Stimulated activated CD4-positive, alpha-beta T cell treated with anti-CD3 and anti-CD28 coated beads, Interleukin-4, amount 100 ng/mL, for 24 hours (primary cell): Measurements from ENCODE around the gene ENG.
A peak's percentile ranks its signal among the peaks of the same experiment; 100 is the strongest.
"Not testable (repeated sequence)": the region's sequence is repeated elsewhere in the genome, so short reads cannot be mapped to it uniquely, and the experiment has no call there.

Experiments used
- DNase-seq: peaks from one replicate; pipeline ENCODE4 v3.0.0-alpha.2; 2020

Gene ENG

DNA sequence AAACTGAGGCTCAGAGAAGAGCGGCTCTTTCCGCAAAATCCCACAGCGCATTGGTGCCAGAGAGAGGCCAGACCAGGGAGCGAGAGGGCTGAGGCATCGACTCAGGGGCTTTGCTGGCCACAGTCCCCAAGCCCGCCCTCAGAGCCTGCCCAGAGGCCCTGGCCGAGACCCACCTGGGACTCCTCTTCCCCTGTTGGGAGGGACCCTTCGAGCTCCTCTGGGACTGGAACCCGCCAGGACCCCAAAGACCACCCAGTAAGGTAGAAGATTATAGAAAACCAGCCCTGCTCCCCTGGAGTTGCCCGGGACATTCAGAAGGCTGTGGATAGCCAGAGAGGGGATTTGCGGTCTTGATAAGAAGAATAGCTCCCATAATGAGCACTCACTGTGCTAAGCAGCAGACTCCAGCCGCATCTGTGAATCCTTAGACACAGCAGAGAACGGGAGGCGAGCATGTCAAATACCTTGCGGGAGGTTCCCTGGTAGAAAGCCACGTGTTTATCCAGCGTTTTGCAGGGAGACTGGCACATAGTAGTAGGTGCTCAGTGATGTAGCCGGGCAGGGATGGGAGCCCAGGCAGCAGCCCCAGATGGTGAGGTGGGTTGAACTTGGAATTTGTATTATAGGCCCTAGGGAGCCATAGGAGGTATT is 23.7 kb upstream of the ENG start:
- no peak for DNase-seq

DNA sequence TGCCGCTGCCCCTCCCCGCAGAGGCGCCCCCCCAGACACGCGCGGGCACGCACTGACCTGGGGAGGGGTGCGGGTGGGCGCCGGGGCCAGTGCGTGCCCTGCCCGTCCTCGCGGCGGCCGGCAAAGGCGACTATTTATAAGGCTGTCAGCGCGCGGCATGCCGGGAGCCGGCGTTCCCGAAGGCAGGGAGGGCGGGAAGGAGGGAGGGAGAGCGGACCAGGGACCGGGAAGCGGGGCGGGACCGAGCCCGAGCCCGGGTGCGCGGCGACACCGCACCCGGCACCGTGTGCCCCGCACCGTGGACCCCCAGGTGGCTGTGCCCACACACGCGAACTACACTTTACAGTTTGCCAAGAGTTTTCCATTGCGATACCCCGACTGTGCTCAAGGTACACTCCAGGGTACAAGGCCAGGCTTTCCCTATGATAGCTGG is 23.1 kb upstream of the ENG start, which contains the start of gene AK1:
Gene AK1 (minus strand): TSS at position 110 of the 433 bp plus-strand sequence. CDS start 3,058 bp downstream, outside the sequence.
- no peak for DNase-seq

- no peak for DNase-seq
Observed at GRCh38 chr9:127876764-127877562, 22.5 kb upstream of the ENG start.

DNA sequence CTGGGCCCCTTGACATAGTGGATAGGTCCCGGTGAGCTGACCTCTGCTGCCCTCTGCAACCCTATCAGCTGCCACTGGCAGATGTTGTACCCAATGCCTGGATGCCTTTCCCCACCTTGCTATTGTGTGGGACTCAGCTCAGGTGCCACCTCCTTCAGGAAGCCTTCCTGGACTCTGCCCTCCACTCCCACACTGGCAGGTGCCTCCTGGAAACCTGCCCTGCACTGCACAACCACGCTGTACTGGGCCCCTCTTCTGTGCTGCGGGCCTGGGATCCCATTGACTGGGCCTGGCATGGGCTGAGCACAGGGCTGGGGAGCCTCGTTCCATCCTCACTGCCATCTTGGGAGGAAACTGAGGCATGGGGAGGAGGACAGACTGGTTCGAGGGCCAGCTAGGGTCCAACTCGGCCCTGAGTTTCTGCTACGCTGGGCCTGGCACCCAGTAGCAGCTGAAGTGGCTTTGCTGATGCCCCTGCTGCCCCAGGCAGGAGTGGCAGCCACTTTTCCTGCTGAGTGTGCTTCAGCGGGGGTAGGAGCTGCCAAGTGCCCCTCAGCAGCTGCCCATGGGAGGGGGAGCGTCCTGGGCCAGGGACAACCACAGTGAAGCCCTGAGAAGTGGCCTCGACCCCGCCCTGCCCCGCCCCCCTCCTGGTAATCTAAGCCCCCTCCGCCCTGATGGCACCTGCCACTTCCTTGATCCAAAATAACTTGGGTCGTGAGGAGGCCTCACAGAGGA is 21.7 kb upstream of the ENG start:
- DNase-seq = no peak

GRCh38 chr9:127875306-127875966 is 21.0 kb upstream of the ENG start:
- no peak for DNase-seq

GRCh38 chr9:127874301-127875221 is 20.1 kb upstream of the ENG start:
- DNase-seq = no peak

- DNase-seq = no peak
Observed at GRCh38 chr9:127873886-127874285, 19.4 kb upstream of the ENG start.

DNA sequence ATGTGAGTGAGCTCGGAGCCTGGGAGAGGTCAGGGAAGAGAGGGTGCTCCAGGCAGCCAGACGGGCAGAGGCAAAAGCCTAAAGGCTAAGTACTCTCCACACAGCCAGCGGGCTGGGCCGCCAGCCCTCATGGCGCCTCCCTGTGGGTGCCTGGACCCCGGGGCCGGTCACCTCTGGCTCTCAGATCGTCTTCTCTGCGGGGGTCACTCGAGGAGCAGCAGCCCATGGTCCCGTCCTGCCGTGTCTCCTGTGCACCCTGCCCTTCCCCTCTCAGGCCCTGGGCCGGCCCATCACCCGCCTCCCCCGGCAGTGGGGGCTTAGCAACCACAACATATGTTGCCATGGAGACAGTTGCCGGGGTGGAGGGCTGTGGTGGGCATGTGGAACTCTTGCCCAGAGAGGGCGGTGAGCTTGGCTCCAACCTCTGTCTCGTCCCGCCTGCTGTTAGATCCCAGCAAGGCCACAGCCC is 18.8 kb upstream of the ENG start:
- no peak for DNase-seq

- DNase-seq = no peak
Observed at GRCh38 chr9:127872369-127873222, 18.1 kb upstream of the ENG start.

DNA sequence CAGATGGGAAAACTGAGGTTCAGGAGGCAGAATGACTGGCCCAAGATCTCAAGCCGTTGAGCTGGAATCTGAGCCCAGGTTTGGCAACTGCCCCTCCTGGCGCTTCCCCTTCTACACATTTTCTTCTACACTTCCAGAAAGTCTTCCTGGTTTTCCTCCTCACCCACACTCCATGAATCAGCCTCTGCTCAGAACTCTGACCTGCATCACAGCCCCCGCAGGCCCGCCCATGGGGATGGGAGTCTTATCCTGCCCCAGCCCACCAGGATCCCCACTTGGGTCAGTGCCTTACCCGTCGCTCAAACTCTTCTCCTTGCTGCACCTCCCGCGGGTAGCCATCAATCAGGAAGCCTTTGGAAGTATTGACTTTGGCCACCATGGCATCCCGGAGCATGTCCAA is 17.1 kb upstream of the ENG start:
- DNase-seq = no peak

- DNase-seq = no peak
Observed at GRCh38 chr9:127870887-127871286, 16.4 kb upstream of the ENG start.

DNA sequence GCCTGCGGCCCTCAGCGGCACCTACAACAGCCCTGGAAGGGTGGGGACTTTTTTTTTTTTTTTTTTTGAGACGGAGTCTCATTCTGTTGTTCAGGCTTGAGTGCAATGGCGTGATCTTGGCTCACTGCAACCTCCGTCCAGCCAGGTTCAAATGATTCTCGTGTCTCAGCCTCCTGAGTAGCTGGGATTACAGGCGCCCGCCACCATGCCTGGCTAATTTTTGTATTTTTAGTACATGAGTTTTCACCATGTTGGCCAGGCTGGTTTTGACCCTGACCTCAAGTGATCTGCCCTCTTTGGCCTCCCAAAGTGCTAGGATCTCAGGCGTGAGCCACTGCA is 15.7 kb upstream of the ENG start:
- DNase-seq = not testable (repeated sequence)

DNA sequence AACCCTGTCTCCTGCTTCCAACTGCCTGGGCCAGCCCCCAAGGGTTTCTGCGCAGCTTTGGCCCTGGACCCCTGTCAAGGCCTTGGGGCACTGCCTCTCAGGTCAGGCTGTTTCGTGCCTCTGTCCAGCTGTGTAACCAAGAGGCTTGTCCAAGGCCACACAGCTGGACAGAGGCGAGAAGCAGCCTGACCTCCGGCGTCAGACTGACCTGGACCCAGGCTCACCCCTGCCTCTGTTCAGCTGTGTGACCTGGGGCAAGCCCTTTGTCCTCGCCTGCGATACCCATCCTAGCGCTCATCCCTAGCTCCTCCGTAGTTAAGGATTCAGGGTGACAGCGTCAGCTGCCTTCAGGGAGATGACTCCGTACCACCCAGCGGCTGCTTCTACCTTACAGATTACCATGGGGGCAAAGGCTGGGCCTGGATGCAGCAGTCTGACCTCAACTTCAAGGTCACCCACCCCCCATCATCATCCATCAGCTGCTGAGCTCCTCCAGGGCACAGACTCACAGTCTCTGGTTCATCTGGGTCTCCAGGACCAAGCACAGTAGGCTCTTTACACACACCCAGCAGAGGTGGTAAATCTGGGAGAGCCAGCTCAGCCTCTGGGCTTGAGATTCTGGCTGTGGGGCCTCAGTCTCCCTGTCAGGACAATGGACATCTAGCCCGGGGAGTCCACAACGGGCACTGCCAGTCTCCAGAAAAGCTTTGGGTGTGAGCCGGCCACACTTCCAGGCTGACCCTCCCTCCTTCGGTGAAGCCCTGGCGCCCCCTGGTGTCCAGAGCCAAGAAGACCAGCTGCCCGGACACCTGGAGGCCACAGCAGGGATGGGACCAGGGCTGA is 15.1 kb upstream of the ENG start:
- DNase-seq = peak; percentile 87

- DNase-seq = no peak
Observed at GRCh38 chr9:127868278-127868902, 13.9 kb upstream of the ENG start.

- no peak for DNase-seq
Observed at GRCh38 chr9:127867356-127868277, 13.2 kb upstream of the ENG start.

DNA sequence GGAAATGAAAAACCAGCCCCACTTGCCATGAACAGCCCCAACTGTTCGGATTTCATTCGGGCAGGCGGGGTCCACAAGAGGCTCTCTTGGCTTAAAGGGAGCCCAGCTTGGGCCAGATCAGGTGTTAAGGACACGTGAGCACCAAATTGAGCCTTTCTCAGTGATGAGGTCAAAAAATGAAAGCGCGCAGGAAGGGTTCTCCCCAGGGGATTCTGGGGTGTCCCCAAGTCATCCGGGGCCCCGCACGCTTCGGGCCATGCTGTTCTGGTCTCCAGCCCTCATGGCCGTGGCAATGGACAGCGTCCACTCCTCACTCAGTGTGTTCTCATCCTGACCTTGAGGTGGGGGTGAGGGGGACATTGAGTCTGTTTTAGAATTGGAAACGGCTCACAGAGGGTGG is 12.1 kb upstream of the ENG start:
- DNase-seq = no peak

DNA sequence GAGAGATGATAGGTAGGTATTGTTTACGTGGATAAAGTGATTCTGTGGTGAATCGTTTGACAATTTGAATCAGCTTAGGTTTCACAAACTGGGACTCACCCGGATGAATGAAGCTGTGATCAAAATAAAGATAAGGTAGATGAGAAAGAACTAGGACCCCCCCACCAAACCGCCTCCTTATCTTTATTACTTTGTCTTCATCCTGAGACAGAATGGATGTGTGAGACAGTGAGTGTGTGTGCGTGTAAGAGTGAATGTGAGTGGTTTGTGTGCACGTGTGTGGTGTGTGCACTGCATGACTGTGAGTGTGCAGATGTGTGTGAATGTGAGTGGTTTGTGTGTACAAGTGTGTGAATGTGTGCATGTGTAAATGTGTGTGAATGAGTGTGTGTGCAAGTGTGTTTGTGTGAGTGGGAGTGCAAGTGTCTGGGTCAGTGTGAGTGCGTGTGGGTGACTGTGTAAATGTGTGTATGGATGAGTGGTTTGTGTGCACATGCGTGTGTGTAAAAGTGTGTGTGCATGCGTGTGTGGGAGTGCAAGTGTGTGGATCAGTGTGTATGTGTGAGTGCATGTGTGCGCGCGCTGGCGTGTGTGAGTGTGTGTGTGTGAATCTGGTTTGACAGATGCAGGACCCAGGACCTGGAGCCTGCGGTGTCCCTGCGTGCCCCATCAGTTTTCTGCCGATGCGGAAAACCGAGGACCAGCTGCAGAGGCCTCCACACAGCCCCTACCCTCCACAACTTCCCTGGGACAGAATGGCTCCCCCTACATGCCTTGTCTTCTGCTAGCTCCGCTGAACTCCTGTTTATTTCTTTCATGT is 11.4 kb upstream of the ENG start:
- peak; percentile 45 for DNase-seq
